ENCODE results near the gene AASDH. TPM values are rescaled to one million over a fixed set of nuclear protein-coding genes. Genes with fewer than 3 reads are reported as not detected.

AASDH gene
- total and polyA plus RNA-seq, 12 donors: 2.0 to 8.7 (median 6.2) TPM

DNA sequence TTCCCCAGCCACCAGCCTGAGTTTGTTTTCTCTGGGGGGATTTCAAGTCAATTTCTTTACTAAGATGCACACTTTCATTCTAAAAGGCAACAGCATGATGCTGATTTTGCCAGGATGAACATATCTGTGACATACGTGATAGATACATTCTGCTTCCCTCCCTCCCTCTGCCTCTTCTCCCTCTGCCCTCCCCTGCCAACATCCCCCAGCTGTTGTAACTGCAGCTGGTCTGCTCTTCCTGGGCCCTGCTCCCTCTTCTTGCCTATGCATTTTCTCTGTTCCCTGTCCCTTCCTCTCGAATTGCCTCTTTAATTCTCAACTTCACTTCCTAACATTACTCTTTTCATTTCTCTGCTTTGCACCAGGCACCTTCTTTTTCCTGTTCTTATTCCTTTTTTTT, 83.4 kb downstream of the AASDH start:
- H3K4me3 ChIP-seq: no peak overlapping the region
- no peak for DNase-seq
- TF ChIP-seq, protein P1, sequence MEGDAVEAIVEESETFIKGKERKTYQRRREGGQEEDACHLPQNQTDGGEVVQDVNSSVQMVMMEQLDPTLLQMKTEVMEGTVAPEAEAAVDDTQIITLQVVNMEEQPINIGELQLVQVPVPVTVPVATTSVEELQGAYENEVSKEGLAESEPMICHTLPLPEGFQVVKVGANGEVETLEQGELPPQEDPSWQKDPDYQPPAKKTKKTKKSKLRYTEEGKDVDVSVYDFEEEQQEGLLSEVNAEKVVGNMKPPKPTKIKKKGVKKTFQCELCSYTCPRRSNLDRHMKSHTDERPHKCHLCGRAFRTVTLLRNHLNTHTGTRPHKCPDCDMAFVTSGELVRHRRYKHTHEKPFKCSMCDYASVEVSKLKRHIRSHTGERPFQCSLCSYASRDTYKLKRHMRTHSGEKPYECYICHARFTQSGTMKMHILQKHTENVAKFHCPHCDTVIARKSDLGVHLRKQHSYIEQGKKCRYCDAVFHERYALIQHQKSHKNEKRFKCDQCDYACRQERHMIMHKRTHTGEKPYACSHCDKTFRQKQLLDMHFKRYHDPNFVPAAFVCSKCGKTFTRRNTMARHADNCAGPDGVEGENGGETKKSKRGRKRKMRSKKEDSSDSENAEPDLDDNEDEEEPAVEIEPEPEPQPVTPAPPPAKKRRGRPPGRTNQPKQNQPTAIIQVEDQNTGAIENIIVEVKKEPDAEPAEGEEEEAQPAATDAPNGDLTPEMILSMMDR (IDR thresholded peaks at IDR 0.05): no peak
- WGBS, 2 donors: 74 to 81% methylated on average over 2 of the region's 2 CpGs
- ATAC-seq: no peak
- H3K4me1 ChIP-seq: peaks cover 0 to 12% (median 0%) of the 10 kb centered on the region in 9 donors
- no peaks in the 10 kb centered on the region for H3K36me3 ChIP-seq
- no peaks in the 10 kb centered on the region for H3K9me3 ChIP-seq
- no peak overlapping the region for H3K27ac ChIP-seq
- H3K27me3 ChIP-seq: peaks cover 0 to 14% (median 0%) of the 10 kb centered on the region in 7 donors
- intact Hi-C loops (cut with DNase I): loop anchor here in 6 of 10 donors (5.0 to 10.0 kb wide), 2 partner anchors 357 to 359 kb away; partner anchors contain the start of gene CEP135 (in 6 of the 6)

DNA sequence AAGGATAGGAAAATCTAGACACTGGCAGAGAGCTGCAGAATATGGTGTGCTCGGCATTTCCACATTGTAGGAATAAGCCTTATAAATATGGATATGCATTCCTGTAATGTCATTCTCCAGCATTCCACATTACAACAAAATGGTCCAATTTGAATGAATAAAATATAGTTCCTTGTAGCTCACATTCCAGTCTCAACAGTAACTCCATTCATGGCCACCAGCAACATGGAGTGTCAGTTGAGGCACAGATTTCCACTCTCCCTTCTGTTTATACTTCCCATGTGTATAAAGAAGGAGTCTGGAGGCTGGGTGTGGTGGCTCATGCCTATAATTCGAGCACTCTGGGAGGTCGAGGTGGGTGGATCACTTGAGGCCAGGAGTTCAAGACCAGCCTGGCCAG, 84.5 kb downstream of the AASDH start:
- peaks cover 0 to 14% (median 0%) of the 10 kb centered on the region in 7 donors for H3K27me3 ChIP-seq
- H3K36me3 ChIP-seq: no peaks in the 10 kb centered on the region
- intact Hi-C loops (cut with DNase I): loop anchor here in 6 of 10 donors (5.0 to 10.0 kb wide), 2 partner anchors 355 to 358 kb away; partner anchors contain the start of gene CEP135 (in 6 of the 6)
- ATAC-seq (no peak), DNase-seq (no peak)
- H3K4me1 ChIP-seq: peaks cover 0 to 12% (median 0%) of the 10 kb centered on the region in 9 donors
- no peak overlapping the region for H3K27ac ChIP-seq
- H3K9me3 ChIP-seq: no peaks in the 10 kb centered on the region
- H3K4me3 ChIP-seq: no peak overlapping the region
- TF ChIP-seq, protein P1 (IDR thresholded peaks at IDR 0.05): no peak
- 41 to 83% methylated on average over 3 of the region's 3 CpGs for WGBS, 2 donors

DNA sequence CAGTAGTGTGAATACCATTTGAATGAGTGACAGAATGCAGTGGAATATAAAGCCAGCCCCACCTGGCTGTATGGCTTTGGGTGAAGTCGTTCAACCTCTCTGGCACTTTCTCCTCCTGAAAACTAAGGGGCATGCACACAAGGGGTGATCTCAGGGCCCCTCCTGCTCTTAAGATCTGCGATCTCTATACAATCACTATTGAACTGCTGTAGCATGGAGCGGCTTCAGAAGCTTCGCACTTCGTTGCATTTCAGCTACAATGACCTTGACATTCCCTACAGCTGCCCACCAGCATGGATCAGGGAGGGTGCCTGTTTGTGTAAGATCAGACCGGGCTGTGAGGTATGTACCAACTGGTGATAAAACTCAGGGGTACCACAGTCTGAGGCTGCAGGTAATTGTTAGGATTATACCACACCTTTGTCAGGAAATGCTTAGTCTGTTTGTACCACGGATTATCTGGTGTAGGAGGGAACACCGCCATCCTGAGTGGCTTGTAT, 85.2 kb downstream of the AASDH start:
- 67 to 73% methylated on average over 8 of the region's 8 CpGs for WGBS, 2 donors
- intact Hi-C loops (cut with DNase I): loop anchor here (1.0 to 10.0 kb wide), 4 partner anchors 353 to 357 kb away; partner anchors contain the start of gene CEP135 (in 10 of the 10)

DNA sequence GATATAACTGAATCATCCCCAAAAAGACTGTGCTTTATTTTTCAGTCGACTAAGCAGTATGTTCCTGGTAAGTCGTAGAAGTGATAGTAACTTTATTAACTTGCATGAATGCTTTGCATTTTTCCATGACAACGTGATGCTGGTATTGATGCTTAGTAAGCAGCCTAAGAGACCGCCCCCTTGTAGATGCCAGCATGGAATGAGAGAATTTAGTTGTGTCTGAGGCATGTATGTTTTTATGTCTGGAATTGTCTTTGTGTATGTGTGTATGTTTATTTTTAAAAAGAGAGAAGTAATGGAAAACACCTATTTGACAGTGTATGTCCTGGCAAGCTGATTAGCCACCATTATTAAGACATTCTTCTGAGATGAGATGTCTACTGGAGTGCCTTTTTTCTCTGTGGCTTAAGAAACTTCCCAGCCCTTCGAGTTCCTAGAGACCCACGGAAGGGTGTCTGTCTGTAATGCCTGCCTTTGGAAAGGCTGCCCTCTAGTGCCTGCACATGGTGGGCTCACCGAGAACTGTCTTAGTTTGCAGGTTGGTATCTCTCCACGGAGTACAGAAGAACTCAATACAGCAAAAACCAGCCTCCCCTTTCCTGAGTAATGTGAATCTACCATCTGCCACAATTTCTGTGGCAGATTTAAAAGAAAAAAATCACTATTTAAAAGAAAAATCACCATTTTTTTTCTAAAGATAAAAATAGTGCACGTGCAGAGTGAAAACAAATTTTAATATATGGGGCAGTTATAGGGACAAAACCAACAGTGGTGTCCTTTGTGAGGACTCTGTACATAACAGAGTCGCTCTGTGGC, 85.9 kb downstream of the AASDH start:
- TF ChIP-seq, protein P1 (IDR thresholded peaks at IDR 0.05): peak; percentile 59 to 90 (median 82)
- Histone ChIP-seq H3K27me3 (peaks cover 0 to 14% (median 0%) of the 10 kb centered on the region in 7 donors), H3K36me3 (no peaks in the 10 kb centered on the region), H3K9me3 (no peaks in the 10 kb centered on the region), H3K4me1 (peaks cover 0 to 12% (median 0%) of the 10 kb centered on the region in 9 donors), H3K4me3 (peak overlapping the region in 1 of 10 donors; percentile 0), H3K27ac (no peak overlapping the region)
- intact Hi-C loops (cut with DNase I): loop anchor here (1.0 to 10.0 kb wide), 4 partner anchors 353 to 357 kb away; partner anchors contain the start of gene CEP135 (in 10 of the 10)
- DNase-seq: peak; percentile 59 to 77
- 28 to 33% methylated on average over 10 of the region's 10 CpGs for WGBS, 2 donors
- ATAC-seq: peak; percentile 87 to 94 (median 90)

More for the DNA sequence above, 85.2 kb downstream of the AASDH start:
- DNase-seq (no peak), ATAC-seq (no peak)
- Histone ChIP-seq H3K4me3 (no peak overlapping the region), H3K4me1 (peaks cover 0 to 12% (median 0%) of the 10 kb centered on the region in 9 donors), H3K27ac (no peak overlapping the region), H3K9me3 (no peaks in the 10 kb centered on the region), H3K27me3 (peaks cover 0 to 14% (median 0%) of the 10 kb centered on the region in 7 donors), H3K36me3 (no peaks in the 10 kb centered on the region)
- TF ChIP-seq, protein P1 (IDR thresholded peaks at IDR 0.05): no peak

All from heart right ventricle (tissue), 16 donors.